ENCODE measurements around the gene CCDC70.
A peak's percentile ranks its signal among the peaks of the same experiment; 100 is the strongest.
"Not testable (repeated sequence)": the region's sequence is repeated elsewhere in the genome, so short reads cannot be mapped to it uniquely, and the experiment has no call there.

Gene CCDC70

DNA sequence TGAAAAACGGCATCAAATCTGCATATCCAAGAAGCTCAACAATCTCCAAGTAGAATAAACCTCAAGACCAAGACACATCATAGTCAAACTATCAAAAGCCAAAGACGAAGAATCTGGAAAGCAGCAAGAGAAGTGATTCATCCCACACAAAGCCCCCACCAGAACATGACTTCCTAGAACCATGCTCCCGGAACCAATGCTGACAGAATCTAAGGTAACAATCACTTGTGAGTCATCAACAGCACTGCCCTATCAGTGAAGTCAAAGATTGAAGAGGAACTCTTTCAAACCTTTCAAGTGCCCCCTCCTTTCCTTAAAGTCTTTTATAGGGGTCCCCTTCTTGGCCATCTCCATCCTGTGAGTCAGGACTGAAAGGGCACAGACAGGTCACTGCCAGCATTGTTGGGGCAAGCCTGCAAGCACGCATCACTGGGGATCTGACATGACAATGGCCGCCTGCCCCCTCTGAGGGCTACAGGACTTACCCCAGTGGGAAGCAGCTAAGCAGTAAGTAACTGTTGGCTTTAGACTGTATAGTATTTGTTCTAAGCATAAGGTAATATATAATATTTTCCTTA, at the start of gene CCDC70:
Gene CCDC70 (plus strand): TSS at position 247 of the 578 bp plus-strand sequence. CDS start 3,443 bp downstream, outside the sequence.
- no peak for DNase-seq (ENCODE audit: low read depth)

DNA sequence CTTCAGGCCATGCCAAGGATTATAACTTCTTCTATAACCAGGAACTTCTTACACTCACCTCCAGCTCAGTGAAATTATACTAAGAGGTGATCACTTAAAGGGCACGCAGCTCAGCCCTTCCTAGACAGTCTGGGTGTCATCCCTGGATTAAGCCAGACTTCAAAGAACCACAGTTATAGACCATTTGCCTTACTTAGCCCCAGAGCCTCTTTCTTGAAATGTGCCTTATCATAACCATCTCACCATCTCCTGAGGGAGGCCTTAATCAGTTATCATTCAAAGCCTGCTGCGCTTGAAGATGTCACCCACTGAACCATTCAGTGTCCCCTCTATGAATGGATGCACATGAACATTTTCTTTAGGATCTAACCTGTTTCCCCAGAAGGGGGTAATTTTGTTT, 47.7 kb upstream of the CCDC70 start:
- no peak for DNase-seq (ENCODE audit: low read depth)

DNA sequence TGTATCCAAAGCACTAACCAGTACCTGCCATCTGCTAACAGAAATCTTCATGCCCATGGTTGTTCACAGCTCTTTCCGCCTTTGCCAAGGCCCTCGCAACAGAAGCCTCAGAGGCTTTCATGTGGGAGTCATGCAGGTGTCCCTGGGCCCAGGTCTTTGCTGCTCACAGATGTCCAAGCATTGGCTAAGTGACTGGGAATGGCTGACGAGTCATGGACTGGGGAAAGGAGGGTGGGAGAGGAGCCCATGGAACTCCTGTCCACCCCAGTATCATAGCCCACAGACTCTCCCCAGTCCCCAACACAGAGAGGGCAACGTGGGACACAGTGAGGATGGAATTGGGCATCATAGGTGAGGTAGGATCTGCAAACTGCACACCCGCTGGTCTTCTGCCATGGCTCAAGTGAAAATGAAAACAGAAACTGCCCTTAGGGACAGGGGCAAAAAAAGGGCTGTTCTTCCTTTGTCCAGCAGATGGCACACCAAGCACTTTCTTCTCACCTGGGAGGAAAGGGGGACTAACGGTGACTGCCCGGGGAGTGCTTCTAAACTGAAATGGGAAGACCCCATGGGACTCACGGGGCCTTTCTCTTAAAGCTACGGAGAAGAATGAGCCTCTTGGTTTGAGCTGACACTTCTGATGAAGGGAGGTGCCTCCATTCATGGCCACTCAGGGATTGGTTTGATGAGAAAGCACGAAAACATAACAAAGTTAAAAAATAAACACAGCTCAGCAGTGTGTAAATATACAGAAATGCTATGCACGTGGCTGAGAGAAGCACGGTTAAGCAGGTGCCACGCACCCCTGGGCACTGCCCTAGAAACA, 46.7 kb upstream of the CCDC70 start:
- peak; percentile 61 for DNase-seq (ENCODE audit: low read depth)

DNA sequence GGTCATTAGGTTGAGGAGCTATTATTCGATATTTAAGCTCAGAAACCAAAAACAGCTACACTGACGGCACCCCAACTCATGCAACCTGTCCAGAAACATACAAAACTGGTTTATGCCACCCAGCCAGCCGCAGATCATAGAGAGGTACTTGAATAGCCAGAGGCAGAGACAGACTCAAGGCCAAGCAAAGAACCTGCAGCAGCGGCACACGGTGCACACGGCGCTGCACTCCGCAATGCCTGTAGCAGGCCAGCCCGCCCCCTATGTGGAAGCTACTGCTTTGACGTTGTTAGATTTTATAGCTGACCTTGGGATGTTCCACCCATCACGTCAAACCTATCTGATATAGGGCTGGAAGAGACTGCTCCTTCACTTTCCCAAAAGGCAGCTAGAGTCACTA, 45.9 kb upstream of the CCDC70 start:
- no peak for DNase-seq (ENCODE audit: low read depth)

GRCh38 chr13:51816604-51817249, 45.0 kb upstream of the CCDC70 start:
- no peak for DNase-seq (ENCODE audit: low read depth)

GRCh38 chr13:51817717-51818116, 44.1 kb upstream of the CCDC70 start:
- DNase-seq (ENCODE audit: low read depth), result no peak

DNA sequence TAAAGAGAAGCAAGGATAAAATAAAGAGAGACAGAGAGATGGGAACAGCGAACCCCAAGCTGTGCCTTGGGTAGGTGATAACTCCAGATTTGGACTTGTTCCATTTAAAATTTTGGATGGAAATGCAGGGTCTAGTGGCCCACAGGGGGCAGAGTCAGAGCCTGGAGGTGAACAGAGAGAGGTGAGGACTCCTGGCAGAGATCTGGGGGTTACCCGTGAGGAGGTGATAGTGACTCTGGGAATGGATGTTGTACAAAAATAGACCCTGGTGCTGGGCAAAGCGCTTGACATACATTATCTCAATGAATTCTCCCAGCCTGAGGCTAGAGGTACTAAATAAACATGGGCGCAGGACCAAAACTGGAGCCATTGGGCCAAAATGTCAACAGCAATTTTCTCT, 43.5 kb upstream of the CCDC70 start:
- DNase-seq (ENCODE audit: low read depth), result no peak

GRCh38 chr13:51818781-51819511, 42.8 kb upstream of the CCDC70 start:
- peak; percentile 39 for DNase-seq (ENCODE audit: low read depth)

DNA sequence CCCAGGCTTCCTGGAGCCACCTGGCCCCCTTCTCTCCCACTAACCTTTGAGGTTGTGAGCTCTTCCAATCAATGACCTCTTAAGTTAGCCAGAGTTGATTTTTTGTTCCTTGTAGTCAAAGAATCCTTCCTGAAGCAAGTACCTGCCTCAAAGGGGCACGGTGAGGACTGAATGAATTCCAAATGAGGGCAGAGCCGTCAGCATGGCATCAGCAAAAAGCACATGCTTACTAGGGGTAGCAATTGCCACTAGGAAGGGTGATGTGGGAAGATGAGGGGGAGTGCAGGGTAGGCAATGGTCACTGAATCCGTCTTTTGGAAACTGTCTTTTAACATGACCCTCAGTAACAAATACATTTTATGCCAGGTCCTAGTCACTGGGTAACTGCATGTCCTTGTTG, 42.2 kb upstream of the CCDC70 start:
- DNase-seq (ENCODE audit: low read depth), result no peak

DNA sequence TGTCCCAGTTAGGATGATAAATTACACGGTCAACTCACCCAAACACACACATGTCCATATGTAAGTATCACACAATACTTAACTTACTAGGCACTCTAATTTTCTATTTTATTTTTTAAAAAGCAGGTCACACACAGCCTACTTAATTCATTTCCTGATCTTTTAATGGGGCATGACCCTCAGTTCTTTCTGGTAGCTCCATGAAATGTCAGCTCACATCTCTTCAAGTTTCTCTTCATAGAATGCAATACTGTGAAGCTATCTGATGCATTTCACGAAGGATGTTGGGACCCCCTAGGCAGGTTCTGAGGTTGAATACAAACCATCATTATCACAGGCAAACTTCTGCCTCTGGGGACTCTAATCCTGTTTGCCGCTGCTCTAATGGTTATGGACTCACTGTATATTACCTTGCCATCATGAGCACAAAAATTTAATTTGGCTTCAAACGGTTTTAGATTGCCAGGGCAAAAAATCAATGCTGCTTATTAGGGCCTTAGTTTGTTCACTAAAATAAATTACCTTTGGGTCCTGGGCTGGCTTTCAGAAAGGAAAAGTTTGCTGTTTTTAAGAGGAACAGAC, 41.7 kb upstream of the CCDC70 start:
- DNase-seq (ENCODE audit: low read depth), result no peak

DNA sequence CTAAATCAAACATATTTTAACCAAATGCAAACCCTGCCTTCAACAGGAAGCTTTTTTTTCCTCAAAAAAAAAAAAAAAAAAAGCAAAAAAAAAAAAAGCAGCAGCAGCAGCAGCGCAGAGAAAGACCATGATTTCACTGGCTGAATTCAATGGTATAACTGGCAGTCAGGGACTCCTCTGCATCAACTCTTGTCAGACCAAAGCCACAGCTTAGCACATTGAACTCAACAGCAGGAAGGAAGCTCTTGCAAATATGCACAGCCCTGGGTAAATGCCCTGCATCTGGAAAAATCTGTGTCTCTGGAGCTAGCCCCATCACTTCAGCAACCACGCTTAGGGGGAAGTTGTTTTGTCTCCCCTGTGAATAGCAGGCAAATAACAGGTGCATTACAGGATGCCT, 40.2 kb upstream of the CCDC70 start:
- DNase-seq (ENCODE audit: low read depth), result no peak

DNA sequence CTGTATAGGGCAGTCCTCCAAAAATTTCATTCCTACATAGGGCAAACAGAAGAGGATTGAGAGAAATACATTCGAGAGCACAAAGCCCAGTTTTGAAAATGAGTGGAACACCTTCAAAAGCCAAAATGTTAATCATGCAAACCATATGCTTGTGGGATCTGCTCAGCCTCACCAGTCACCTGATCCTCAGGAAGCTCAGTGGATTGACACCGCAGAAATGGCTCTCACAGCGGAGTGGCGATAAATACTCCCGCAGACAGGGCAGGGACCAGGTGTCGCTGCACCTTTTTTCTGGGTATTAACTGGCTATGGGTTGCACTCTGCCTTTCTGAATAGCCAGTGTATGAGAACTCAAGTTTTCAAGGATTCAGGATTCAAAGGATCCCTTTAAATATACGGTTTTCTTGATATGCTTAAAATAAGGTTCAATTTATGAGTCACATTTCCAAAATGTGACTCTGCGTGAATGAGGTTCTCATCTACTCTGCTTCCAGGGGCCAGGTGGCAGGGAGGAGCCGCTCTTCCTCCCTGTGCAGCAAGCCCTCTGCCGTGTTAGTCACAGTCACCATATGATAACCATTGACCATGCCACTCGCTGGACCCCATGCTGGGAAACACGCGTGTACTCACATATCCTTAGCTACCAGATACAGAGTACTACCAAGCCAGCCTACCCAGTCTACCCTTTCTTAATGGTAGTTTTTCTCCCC, 39.5 kb upstream of the CCDC70 start:
- DNase-seq (ENCODE audit: low read depth), result no peak

DNA sequence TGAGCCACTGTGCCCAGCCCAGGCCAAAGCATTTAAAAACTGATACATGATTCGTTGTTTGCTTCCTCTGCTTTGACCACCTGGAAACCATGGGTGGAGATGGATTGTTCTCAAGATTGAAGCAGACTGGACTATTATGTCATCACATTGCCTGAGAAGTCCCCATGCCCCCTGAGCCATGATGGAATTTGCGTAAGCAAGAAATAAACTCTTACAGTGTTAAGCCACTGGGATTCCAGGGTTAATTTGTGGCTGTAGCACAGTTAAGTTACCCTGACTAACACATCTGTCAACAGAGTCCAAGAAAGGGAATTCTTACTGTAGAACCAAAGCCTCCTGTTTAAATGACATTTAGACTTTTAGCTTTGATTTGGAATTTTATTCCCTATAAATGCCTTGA, 38.4 kb upstream of the CCDC70 start:
- DNase-seq (ENCODE audit: low read depth), result no peak

GRCh38 chr13:51823863-51824262, 37.9 kb upstream of the CCDC70 start:
- no peak for DNase-seq (ENCODE audit: low read depth)

DNA sequence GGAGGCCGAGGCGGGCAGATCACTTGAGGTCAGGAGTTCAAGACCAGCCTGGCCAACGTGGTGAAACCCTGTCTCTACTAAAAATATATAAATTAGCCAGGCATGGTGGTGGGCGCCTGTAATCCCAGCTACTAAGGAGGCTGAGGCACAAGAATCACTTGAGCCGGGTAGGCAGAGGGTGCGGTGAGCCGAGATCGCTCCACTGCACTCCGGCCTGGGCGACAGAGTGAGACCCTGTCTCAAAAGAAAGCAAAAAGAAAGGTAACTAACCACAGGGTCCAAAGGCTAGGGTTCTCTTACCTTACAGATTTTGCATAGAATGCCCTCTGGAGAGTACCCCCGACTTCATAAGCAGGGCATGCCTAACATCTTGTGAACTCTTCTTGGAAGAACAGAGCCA, 37.1 kb upstream of the CCDC70 start:
- not testable (repeated sequence) for DNase-seq (ENCODE audit: low read depth)

GRCh38 chr13:51825165-51825592, 36.6 kb upstream of the CCDC70 start:
- no peak for DNase-seq (ENCODE audit: low read depth)

GRCh38 chr13:51825681-51826254, 36.0 kb upstream of the CCDC70 start:
- no peak for DNase-seq (ENCODE audit: low read depth)

GRCh38 chr13:51826606-51827005, 35.2 kb upstream of the CCDC70 start:
- no peak for DNase-seq (ENCODE audit: low read depth)

DNA sequence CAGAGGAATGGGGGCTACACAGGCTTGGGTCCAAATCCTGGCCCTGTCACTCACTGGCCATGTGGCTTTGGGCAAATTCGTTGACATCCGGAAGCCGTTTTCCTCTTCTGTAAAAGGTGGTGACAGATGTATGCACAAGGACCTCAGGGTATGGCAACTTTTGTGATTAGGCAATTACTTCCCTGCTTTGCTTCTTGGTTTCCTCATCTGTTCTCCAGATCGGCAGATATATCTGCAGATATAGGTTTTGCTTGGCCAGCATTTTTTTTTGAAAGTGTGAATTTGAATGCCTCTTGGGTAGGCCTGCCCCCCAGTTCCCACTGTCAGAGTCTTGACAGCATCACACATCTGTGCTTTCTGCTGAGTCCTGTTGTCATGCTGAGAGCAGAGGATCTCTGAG, 34.5 kb upstream of the CCDC70 start:
- DNase-seq (ENCODE audit: low read depth), result no peak

- DNase-seq (ENCODE audit: low read depth), result no peak
Observed at GRCh38 chr13:51828730-51829567, 32.8 kb upstream of the CCDC70 start.

Measured in stimulated activated CD8-positive, alpha-beta memory T cell treated with anti-CD3 and anti-CD28 coated beads, Interleukin-4, amount 100 ng/mL, for 24 hours (primary cell).